Measurements from ENCODE around the gene LBR.

DNA sequence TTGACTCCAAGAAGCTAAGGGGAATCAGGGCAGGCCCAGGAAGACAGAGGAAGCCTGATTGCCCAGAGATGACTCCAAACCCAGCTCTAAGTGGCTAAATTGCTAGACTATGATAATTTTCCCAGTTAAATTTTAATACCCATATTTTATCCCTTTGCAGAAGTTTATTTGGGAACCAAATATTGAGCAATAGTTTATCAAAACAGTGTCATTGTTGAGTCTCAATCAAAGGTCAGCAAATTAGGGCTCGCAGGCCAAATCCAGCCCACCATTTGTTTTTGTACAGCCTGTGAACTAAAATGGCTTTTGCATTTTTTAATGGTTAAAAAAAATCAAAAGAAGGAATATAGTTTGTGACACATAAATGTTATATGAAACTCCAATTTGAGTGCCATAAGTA, 47.1 kb downstream of the LBR start:
- TF ChIP-seq POLR2A (IDR thresholded peaks at IDR 0.05; ENCODE audit: low read length) = no peak
- no peak for TF ChIP-seq GATA1 (IDR thresholded peaks at IDR 0.05; ENCODE audit: low read depth, low read length)

All from erythroblast (primary cell).